Central memory CD8-positive, alpha-beta T cell (primary cell): ENCODE measurements around the gene COPS9.

ENCODE experiments used
- ATAC-seq: fragments of 150-1000 bp; cut with Tn5 transposase; replicated peaks from 2 replicates; pipeline ENCODE4 v1.10.0; 2022; ENCODE audit warnings: mild to moderate bottlenecking, moderate FRiP score, moderate number of reproducible peaks; ENCODE audit not compliant: poor library complexity, severe bottlenecking; ENCODE audit errors: extremely low read depth
- DNase-seq, 2 donors: peaks; one replicate each; pipeline ENCODE4 v3.0.0; 2021; ENCODE audit warnings: low spot score in 2 of 2
- H3K27ac Mint-ChIP-seq: one replicate; pipeline ENCODE4 v1.8.0; 2022; ENCODE audit warnings: low read depth, mild to moderate bottlenecking, moderate library complexity, mixed read lengths
- H3K27me3 Mint-ChIP-seq: one replicate; pipeline ENCODE4 v1.8.0; 2022; ENCODE audit warnings: mixed read lengths
- H3K36me3 Mint-ChIP-seq: one replicate; pipeline ENCODE4 v1.8.0; 2022; ENCODE audit warnings: mild to moderate bottlenecking, moderate library complexity, mixed read lengths; ENCODE audit not compliant: insufficient read depth
- H3K4me1 Mint-ChIP-seq: one replicate; pipeline ENCODE4 v1.8.0; 2022; ENCODE audit warnings: mixed read lengths
- H3K4me3 Mint-ChIP-seq: one replicate; pipeline ENCODE4 v1.8.0; 2022; ENCODE audit warnings: mild to moderate bottlenecking, moderate library complexity, mixed read lengths
- H3K9me3 Mint-ChIP-seq: one replicate; pipeline ENCODE4 v1.8.0; 2022; ENCODE audit warnings: mixed read lengths

COPS9 gene

GRCh38 chr2:240134466-240134865, 1.6 kb downstream of the COPS9 start:
- Mint-ChIP-seq H3K27ac (no peak overlapping the region), H3K27me3 (no peaks in the 10 kb centered on the region), H3K4me3 (peak overlapping the region; percentile 92), H3K9me3 (no peaks in the 10 kb centered on the region), H3K36me3 (peaks cover 19% of the 10 kb centered on the region), H3K4me1 (peaks cover 26% of the 10 kb centered on the region)
- DNase-seq (no peak), ATAC-seq (no peak)

GRCh38 chr2:240133401-240133800, 2.7 kb downstream of the COPS9 start:
- Mint-ChIP-seq H3K4me3 (no peak overlapping the region), H3K4me1 (peaks cover 26% of the 10 kb centered on the region)
- no peak for ATAC-seq

GRCh38 chr2:240132651-240132980, 3.5 kb downstream of the COPS9 start:
- Mint-ChIP-seq H3K27me3 (no peaks in the 10 kb centered on the region), H3K4me1 (peaks cover 26% of the 10 kb centered on the region), H3K36me3 (peaks cover 21% of the 10 kb centered on the region), H3K27ac (no peak overlapping the region), H3K9me3 (no peaks in the 10 kb centered on the region), H3K4me3 (no peak overlapping the region)
- DNase-seq = no peak
- no peak for ATAC-seq

More at GRCh38 chr2:240133401-240133800, 2.7 kb downstream of the COPS9 start:
- Mint-ChIP-seq H3K27me3 (no peaks in the 10 kb centered on the region), H3K27ac (peak overlapping the region; percentile 68), H3K9me3 (no peaks in the 10 kb centered on the region), H3K36me3 (peaks cover 20% of the 10 kb centered on the region)
- DNase-seq = no peak

GRCh38 chr2:240131941-240132650, 4.0 kb downstream of the COPS9 start:
- Mint-ChIP-seq H3K4me1 (peaks cover 22% of the 10 kb centered on the region), H3K4me3 (no peak overlapping the region), H3K27ac (no peak overlapping the region), H3K9me3 (no peaks in the 10 kb centered on the region), H3K36me3 (peaks cover 21% of the 10 kb centered on the region), H3K27me3 (no peaks in the 10 kb centered on the region)
- ATAC-seq (no peak), DNase-seq (no peak)

- peaks cover 19% of the 10 kb centered on the region for H3K4me1 Mint-ChIP-seq
These were observed 4.8 kb downstream of the COPS9 start for GRCh38 chr2:240131296-240131695.

GRCh38 chr2:240130393-240131195, 5.5 kb downstream of the COPS9 start:
- no peaks in the 10 kb centered on the region for H3K9me3 Mint-ChIP-seq
- H3K36me3 Mint-ChIP-seq = peaks cover 16% of the 10 kb centered on the region

More at GRCh38 chr2:240131296-240131695, 4.8 kb downstream of the COPS9 start:
- no peak for ATAC-seq
- peaks cover 20% of the 10 kb centered on the region for H3K36me3 Mint-ChIP-seq
- no peaks in the 10 kb centered on the region for H3K27me3 Mint-ChIP-seq
- no peak overlapping the region for H3K27ac Mint-ChIP-seq
- no peak overlapping the region for H3K4me3 Mint-ChIP-seq
- no peak for DNase-seq
- no peaks in the 10 kb centered on the region for H3K9me3 Mint-ChIP-seq

GRCh38 chr2:240129731-240130392, 6.2 kb downstream of the COPS9 start:
- Mint-ChIP-seq H3K4me1 (peaks cover 8% of the 10 kb centered on the region), H3K9me3 (no peaks in the 10 kb centered on the region), H3K27me3 (no peaks in the 10 kb centered on the region), H3K4me3 (no peak overlapping the region), H3K36me3 (peaks cover 16% of the 10 kb centered on the region), H3K27ac (no peak overlapping the region)
- ATAC-seq (no peak), DNase-seq (no peak)

More at GRCh38 chr2:240130393-240131195, 5.5 kb downstream of the COPS9 start:
- ATAC-seq (no peak), DNase-seq (no peak)
- no peak overlapping the region for H3K27ac Mint-ChIP-seq
- no peak overlapping the region for H3K4me3 Mint-ChIP-seq
- H3K4me1 Mint-ChIP-seq = peaks cover 16% of the 10 kb centered on the region
- H3K27me3 Mint-ChIP-seq = no peaks in the 10 kb centered on the region

GRCh38 chr2:240129311-240129710, 6.8 kb downstream of the COPS9 start:
- Mint-ChIP-seq H3K36me3 (peaks cover 16% of the 10 kb centered on the region), H3K4me1 (peaks cover 3% of the 10 kb centered on the region), H3K9me3 (no peaks in the 10 kb centered on the region), H3K27ac (no peak overlapping the region), H3K4me3 (no peak overlapping the region), H3K27me3 (no peaks in the 10 kb centered on the region)
- DNase-seq (no peak), ATAC-seq (no peak)

- H3K4me3 Mint-ChIP-seq = no peak overlapping the region
- ATAC-seq (no peak), DNase-seq (no peak)
- H3K27ac Mint-ChIP-seq = no peak overlapping the region
- no peaks in the 10 kb centered on the region for H3K27me3 Mint-ChIP-seq
- no peaks in the 10 kb centered on the region for H3K4me1 Mint-ChIP-seq
- H3K36me3 Mint-ChIP-seq = peaks cover 15% of the 10 kb centered on the region
- H3K9me3 Mint-ChIP-seq = no peaks in the 10 kb centered on the region
These were observed 7.4 kb downstream of the COPS9 start for GRCh38 chr2:240128608-240129145.

- Mint-ChIP-seq H3K27ac (no peak overlapping the region), H3K4me1 (no peaks in the 10 kb centered on the region), H3K4me3 (no peak overlapping the region), H3K36me3 (peaks cover 12% of the 10 kb centered on the region), H3K27me3 (no peaks in the 10 kb centered on the region), H3K9me3 (no peaks in the 10 kb centered on the region)
- ATAC-seq (no peak), DNase-seq (no peak)
These were observed 8.0 kb downstream of the COPS9 start for GRCh38 chr2:240127911-240128607.

- Mint-ChIP-seq H3K27ac (no peak overlapping the region), H3K4me3 (no peak overlapping the region), H3K27me3 (no peaks in the 10 kb centered on the region), H3K36me3 (peaks cover 12% of the 10 kb centered on the region), H3K9me3 (no peaks in the 10 kb centered on the region), H3K4me1 (no peaks in the 10 kb centered on the region)
- no peak for ATAC-seq
- no peak for DNase-seq
These were observed 8.8 kb downstream of the COPS9 start for GRCh38 chr2:240127191-240127750.

GRCh38 chr2:240126731-240127130, 9.4 kb downstream of the COPS9 start:
- Mint-ChIP-seq H3K9me3 (no peaks in the 10 kb centered on the region), H3K36me3 (peaks cover 12% of the 10 kb centered on the region), H3K4me1 (no peaks in the 10 kb centered on the region), H3K27me3 (no peaks in the 10 kb centered on the region), H3K4me3 (no peak overlapping the region), H3K27ac (no peak overlapping the region)
- ATAC-seq (no peak), DNase-seq (no peak)
